Measurements from ENCODE around the gene GNAS.
"Not testable (repeated sequence)": the region's sequence is repeated elsewhere in the genome, so short reads cannot be mapped to it uniquely, and the experiment has no call there.

Gene GNAS

GRCh38 chr20:58852543-58853271 lies at the start of gene GNAS:
GNAS (plus strand) TSS chr20:58852716.
- no peak for DNase-seq (ENCODE audit: low read depth)

GRCh38 chr20:58803533-58803932 lies 49.0 kb upstream of the GNAS start:
- no peak for DNase-seq (ENCODE audit: low read depth)

GRCh38 chr20:58807801-58808200 lies 44.7 kb upstream of the GNAS start:
- DNase-seq (ENCODE audit: low read depth): no peak

GRCh38 chr20:58808271-58809046 lies 44.1 kb upstream of the GNAS start:
- no peak for DNase-seq (ENCODE audit: low read depth)

- no peak for DNase-seq (ENCODE audit: low read depth)
These were observed 42.2 kb upstream of the GNAS start for GRCh38 chr20:58810116-58810878.

GRCh38 chr20:58810879-58811250 lies 41.7 kb upstream of the GNAS start:
- no peak for DNase-seq (ENCODE audit: low read depth)

GRCh38 chr20:58811334-58811733 lies 41.2 kb upstream of the GNAS start:
- no peak for DNase-seq (ENCODE audit: low read depth)

GRCh38 chr20:58813369-58813768 lies 39.1 kb upstream of the GNAS start:
- DNase-seq (ENCODE audit: low read depth): no peak

- no peak for DNase-seq (ENCODE audit: low read depth)
These were observed 37.1 kb upstream of the GNAS start for GRCh38 chr20:58815448-58815847.

- no peak for DNase-seq (ENCODE audit: low read depth)
These were observed 36.5 kb upstream of the GNAS start for GRCh38 chr20:58816051-58816450.

GRCh38 chr20:58816957-58817651 lies 35.4 kb upstream of the GNAS start:
- DNase-seq (ENCODE audit: low read depth): no peak

- DNase-seq (ENCODE audit: low read depth): no peak
These were observed 34.8 kb upstream of the GNAS start for GRCh38 chr20:58817748-58818147.

- DNase-seq (ENCODE audit: low read depth): peak; percentile 33
These were observed 33.8 kb upstream of the GNAS start for GRCh38 chr20:58818586-58819285.

- DNase-seq (ENCODE audit: low read depth): no peak
These were observed 32.6 kb upstream of the GNAS start for GRCh38 chr20:58819921-58820320.

- DNase-seq (ENCODE audit: low read depth): not testable (repeated sequence)
These were observed 32.0 kb upstream of the GNAS start for GRCh38 chr20:58820515-58820914.

GRCh38 chr20:58822149-58822548 lies 30.4 kb upstream of the GNAS start:
- DNase-seq (ENCODE audit: low read depth): no peak

- no peak for DNase-seq (ENCODE audit: low read depth)
These were observed 29.5 kb upstream of the GNAS start for GRCh38 chr20:58822748-58823730.

- no peak for DNase-seq (ENCODE audit: low read depth)
These were observed 27.7 kb upstream of the GNAS start for GRCh38 chr20:58824843-58825242.

GRCh38 chr20:58825450-58825849 lies 27.1 kb upstream of the GNAS start:
- DNase-seq (ENCODE audit: low read depth): no peak

GRCh38 chr20:58826271-58826670 lies 26.2 kb upstream of the GNAS start:
- no peak for DNase-seq (ENCODE audit: low read depth)

All from HS-5 (cell line).